GM12865 (cell line): Measurements from ENCODE around the gene TEFM.

Source experiments
- DNase-seq: peaks from one replicate; pipeline ENCODE4 v3.0.0; 2010; ENCODE audit warnings: low read depth
- H3K4me3 ChIP-seq: 2 replicates; pipeline ENCODE4 v1.5.1; 2011; ENCODE audit warnings: mild to moderate bottlenecking, low read depth, low read length, control low read depth
- CTCF ChIP-seq: IDR thresholded peaks from 2 replicates; pipeline ENCODE4 v1.5.1; 2011; ENCODE audit warnings: low read length, control low read depth, low read depth, inconsistent platforms; ENCODE audit not compliant: insufficient read depth; ENCODE audit errors: missing control alignments

The TEFM gene

GRCh38 chr17:30905742-30906100 lies 317 bp downstream of the TEFM start:
- DNase-seq: peak; percentile 8
- no peak for TF ChIP-seq CTCF
- peak overlapping the region; percentile 97 for H3K4me3 ChIP-seq

GRCh38 chr17:30897311-30897710 lies 8.7 kb downstream of the TEFM start:
- DNase-seq: no peak
- no peak overlapping the region for H3K4me3 ChIP-seq
- TF ChIP-seq CTCF: no peak

GRCh38 chr17:30894236-30894635 lies 11.8 kb downstream of the TEFM start:
- DNase-seq: no peak
- no peak for TF ChIP-seq CTCF
- H3K4me3 ChIP-seq: no peak overlapping the region

- DNase-seq: no peak
- no peak for TF ChIP-seq CTCF
Observed at GRCh38 chr17:30886187-30886586, 19.9 kb downstream of the TEFM start.

GRCh38 chr17:30869005-30869404 lies 37.0 kb downstream of the TEFM start:
- TF ChIP-seq CTCF: no peak
- no peak for DNase-seq
- H3K4me3 ChIP-seq: no peak overlapping the region

More at GRCh38 chr17:30886187-30886586, 19.9 kb downstream of the TEFM start:
- no peak overlapping the region for H3K4me3 ChIP-seq

- H3K4me3 ChIP-seq: no peak overlapping the region
- DNase-seq: no peak
- TF ChIP-seq CTCF: no peak
Observed at GRCh38 chr17:30864636-30865035, 41.4 kb downstream of the TEFM start.

GRCh38 chr17:30858556-30859250 lies 47.3 kb downstream of the TEFM start:
- no peak for TF ChIP-seq CTCF
- DNase-seq: no peak
- H3K4me3 ChIP-seq: no peak overlapping the region
